Mucosa of descending colon (tissue), 3 donors: ENCODE results near the gene CYTH1. TPM values are rescaled to one million over a fixed set of nuclear protein-coding genes. Genes with fewer than 3 reads are reported as not detected.

ENCODE experiments used
- ATAC-seq: fragments of 200-7000 bp; cut with Tn5 transposase; one replicate; pipeline ENCODE4 v1.9.1; 2020; ENCODE audit warnings: mild to moderate bottlenecking, moderate library complexity
- DNase-seq, 3 donors: peaks; one replicate each; pipeline ENCODE4 v3.0.0-alpha.2; 2020
- H3K36me3 ChIP-seq: fragments of 200-600 bp; one replicate; pipeline ENCODE4 v1.8.0; 2021; ENCODE audit warnings: low read depth, mild to moderate bottlenecking
- H3K4me1 ChIP-seq: fragments of 200-600 bp; one replicate; pipeline ENCODE4 v1.8.0; 2021; ENCODE audit warnings: low read depth, mild to moderate bottlenecking
- H3K4me3 ChIP-seq: fragments of 200-600 bp; one replicate; pipeline ENCODE4 v1.8.0; 2021; ENCODE audit warnings: mild to moderate bottlenecking
- H3K9me3 ChIP-seq: fragments of 200-600 bp; one replicate; pipeline ENCODE4 v1.8.0; 2021; ENCODE audit warnings: mild to moderate bottlenecking
- CTCF ChIP-seq: fragments of 200-600 bp; IDR thresholded peaks from one replicate; pipeline ENCODE4 v1.8.0; 2022; ENCODE audit warnings: antibody characterized with exemption, mild to moderate bottlenecking
- intact Hi-C, 2 donors: fragments of 100-400 bp; cut with DNase I in 1 of 2; cut with micrococcal nuclease in 1 of 2; formaldehyde crosslinking; loops; one replicate each; pipeline versions ENCODE4 v1.11.0 to v1.11.1; 2022; cut with DNase I, micrococcal nuclease
- total RNA-seq, 3 donors: library from RNA; stranded (reverse); fragmentation: NEBNext Ultra II Directional in 2 of 3; extraction: Animal tissue kit (Norgen Biotek cat#: 25700) in 2 of 3; gene quantifications; one replicate each; pipeline versions ENCODE4 v1.2.1 to v1.2.4, GENCODE V29; 2021 to 2023
- donor health status: DM: no; HTN: no; CAD: no; lungs with moderate emphysema.
- donor health status: DM: no; HTN: no; CAD: no.
- donor health status: DM: no; HTN: yes; CAD: no.

CYTH1 gene
- total RNA-seq, 3 donors from 2014 or later = 60.3 to 99.4 (median 91.6) TPM

DNA sequence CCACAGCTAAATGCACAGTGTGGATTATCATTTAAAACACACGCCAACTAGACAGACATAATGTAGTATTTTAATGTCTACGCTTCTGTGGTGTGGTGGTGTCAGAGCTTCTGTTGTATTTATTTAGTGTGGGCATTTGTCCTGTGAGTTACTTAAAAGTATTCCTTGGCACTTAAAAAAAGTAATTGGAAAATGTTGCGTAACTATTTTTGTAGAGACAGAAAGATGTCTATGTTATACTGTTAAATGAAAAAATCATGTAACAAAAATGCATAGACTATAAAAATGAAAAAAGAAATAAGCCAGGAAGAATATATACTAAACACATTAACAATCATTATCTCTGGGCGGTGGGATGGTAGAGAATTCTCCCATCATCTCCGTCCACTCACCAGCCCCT lies 39.2 kb downstream of the CYTH1 start:
- intact Hi-C loops = no loop called here
- Histone ChIP-seq H3K9me3 (no peaks in the 10 kb centered on the region), H3K4me3 (no peak overlapping the region), H3K4me1 (peaks cover 22% of the 10 kb centered on the region), H3K36me3 (no peaks in the 10 kb centered on the region)
- ATAC-seq (no peak), DNase-seq (no peak)
- no peak for TF ChIP-seq CTCF

- no peak for TF ChIP-seq CTCF
- H3K4me3 ChIP-seq = no peak overlapping the region
- no peaks in the 10 kb centered on the region for H3K36me3 ChIP-seq
- H3K4me1 ChIP-seq = peaks cover 24% of the 10 kb centered on the region
- no peaks in the 10 kb centered on the region for H3K9me3 ChIP-seq
- ATAC-seq (peak; percentile 31), DNase-seq (no peak)
- intact Hi-C loops = no loop called here
Measured at GRCh38 chr17:78741644-78742284, 40.3 kb downstream of the CYTH1 start.

GRCh38 chr17:78739331-78739931 lies 42.6 kb downstream of the CYTH1 start:
- no peak for TF ChIP-seq CTCF
- Histone ChIP-seq H3K9me3 (no peaks in the 10 kb centered on the region), H3K4me1 (peaks cover 22% of the 10 kb centered on the region), H3K4me3 (no peak overlapping the region), H3K36me3 (no peaks in the 10 kb centered on the region)
- ATAC-seq = no peak
- intact Hi-C loops = no loop called here
- DNase-seq = no peak

- Histone ChIP-seq H3K4me3 (no peak overlapping the region), H3K9me3 (no peaks in the 10 kb centered on the region), H3K4me1 (peaks cover 29% of the 10 kb centered on the region), H3K36me3 (no peaks in the 10 kb centered on the region)
- ATAC-seq = no peak
- TF ChIP-seq CTCF = no peak
- intact Hi-C loops = no loop called here
- DNase-seq = no peak
Measured at GRCh38 chr17:78738698-78739097, 43.4 kb downstream of the CYTH1 start.

GRCh38 chr17:78738278-78738677 lies 43.8 kb downstream of the CYTH1 start:
- TF ChIP-seq CTCF = no peak
- Histone ChIP-seq H3K4me1 (peaks cover 31% of the 10 kb centered on the region), H3K4me3 (no peak overlapping the region), H3K36me3 (no peaks in the 10 kb centered on the region), H3K9me3 (no peaks in the 10 kb centered on the region)
- DNase-seq (no peak), ATAC-seq (no peak)
- intact Hi-C loops = no loop called here
